WTC11 (cell line): ENCODE measurements around the gene SNAP25. TPM values are rescaled to one million over a fixed set of nuclear protein-coding genes. Genes with fewer than 3 reads are reported as not detected.

Experiments used
- ATAC-seq: fragments of 200-7000 bp; cut with Tn5 transposase; 2 replicates; pipeline ENCODE4 v1.10.0; 2021; ENCODE audit warnings: mild to moderate bottlenecking, moderate library complexity
- CTCF ChIA-PET: fragments of 300-600 bp; sonication (Branson Sonifier 250); formaldehyde crosslinking; loops from one replicate; lab custom pipeline; 2021; ENCODE audit warnings: antibody characterized with exemption; lab: Charles Lee
- POLR2A ChIA-PET: fragments of 350-600 bp; sonication (Branson Sonifier 250); formaldehyde crosslinking; loops from one replicate; lab custom pipeline; 2021; ENCODE audit warnings: antibody characterized with exemption; lab: Charles Lee
- DNase-seq: peaks from one replicate; pipeline ENCODE4 v3.0.0; 2021; ENCODE audit warnings: low spot score
- H3K27ac Mint-ChIP-seq: 2 replicates; pipeline ENCODE4 v1.8.0; 2021; ENCODE audit warnings: mixed read lengths
- H3K27me3 Mint-ChIP-seq: 2 replicates; pipeline ENCODE4 v1.8.0; 2021; ENCODE audit warnings: low read depth, mild to moderate bottlenecking, moderate library complexity, mixed read lengths
- H3K36me3 Mint-ChIP-seq: 2 replicates; pipeline ENCODE4 v1.8.0; 2021; ENCODE audit warnings: mixed read lengths
- H3K4me1 Mint-ChIP-seq: 2 replicates; pipeline ENCODE4 v1.8.0; 2022; ENCODE audit warnings: mixed read lengths
- H3K4me3 Mint-ChIP-seq: 2 replicates; pipeline ENCODE4 v1.8.0; 2021; ENCODE audit warnings: mild to moderate bottlenecking, moderate library complexity, mixed read lengths
- H3K9me3 Mint-ChIP-seq: 2 replicates; pipeline ENCODE4 v1.8.0; 2021; ENCODE audit warnings: mixed read lengths
- CREM ChIP-seq: sonication (generic); formaldehyde crosslinking; IDR thresholded peaks from 2 replicates; pipeline ENCODE4 v1.8.1; 2022; ENCODE audit warnings: mild to moderate bottlenecking, missing genetic modification reagents, moderate library complexity
- GABPB1 ChIP-seq: sonication (generic); formaldehyde crosslinking; IDR thresholded peaks from 2 replicates; pipeline ENCODE4 v1.8.1; 2023; ENCODE audit warnings: mild to moderate bottlenecking, missing genetic modification reagents
- GRHL2 ChIP-seq: fragments of 250-450 bp; sonication (Bioruptor Pico); IDR thresholded peaks from 2 replicates; pipeline ENCODE4 v1.8.0; 2022; ENCODE audit warnings: mild to moderate bottlenecking, moderate library complexity; ENCODE audit not compliant: insufficient replicate concordance, severe bottlenecking
- MXD4 ChIP-seq: fragments of 250-450 bp; sonication (Bioruptor Pico); IDR thresholded peaks from 2 replicates; pipeline ENCODE4 v1.8.0; 2021; ENCODE audit warnings: mild to moderate bottlenecking, moderate library complexity, borderline replicate concordance
- NFE2L1 ChIP-seq: sonication (generic); formaldehyde crosslinking; IDR thresholded peaks from 2 replicates; pipeline ENCODE4 v1.8.1; 2023; ENCODE audit warnings: missing genetic modification reagents
- RELA ChIP-seq: sonication (generic); formaldehyde crosslinking; IDR thresholded peaks from 2 replicates; pipeline ENCODE4 v1.8.1; 2022; ENCODE audit warnings: missing genetic modification reagents, mild to moderate bottlenecking, borderline replicate concordance
- ZNF121 ChIP-seq: sonication (generic); formaldehyde crosslinking; IDR thresholded peaks from 2 replicates; pipeline ENCODE4 v1.8.0; 2023; ENCODE audit warnings: missing genetic modification reagents
- ZNF416 ChIP-seq: fragments of 250-450 bp; sonication (Bioruptor Pico); IDR thresholded peaks from 2 replicates; pipeline ENCODE4 v1.9.0; 2021; ENCODE audit warnings: mild to moderate bottlenecking, inconsistent platforms
- total RNA-seq: library from RNA; stranded (reverse); gene quantifications from 3 replicates; pipeline ENCODE4 v1.2.3, GENCODE V29; 2021
- TF ChIP-seq, protein P1 (sequence below): sonication (generic); formaldehyde crosslinking; IDR thresholded peaks from 2 replicates; pipeline ENCODE4 v1.8.1; 2022; ENCODE audit warnings: low read depth, missing genetic modification reagents, borderline replicate concordance
- TF ChIP-seq, protein P2 (sequence below): sonication (generic); formaldehyde crosslinking; IDR thresholded peaks from 2 replicates; pipeline ENCODE4 v1.8.1; 2023; ENCODE audit warnings: mild to moderate bottlenecking, missing genetic modification reagents, borderline replicate concordance
- TF ChIP-seq, protein P3 (sequence below): fragments of 250-450 bp; sonication (Bioruptor Pico); IDR thresholded peaks from 2 replicates; pipeline ENCODE4 v1.9.0; 2021; ENCODE audit warnings: mild to moderate bottlenecking
- TF ChIP-seq, protein P4 (sequence below): fragments of 200-600 bp; IDR thresholded peaks from 2 replicates; pipeline ENCODE4 v1.8.0; 2022; ENCODE audit warnings: antibody characterized with exemption
- TF ChIP-seq, protein P5 (sequence below): sonication (generic); formaldehyde crosslinking; IDR thresholded peaks from 2 replicates; pipeline ENCODE4 v1.8.0; 2022; ENCODE audit warnings: mild to moderate bottlenecking, missing genetic modification reagents
- TF ChIP-seq, protein P6 (sequence below): sonication (generic); formaldehyde crosslinking; IDR thresholded peaks from 2 replicates; pipeline ENCODE4 v1.8.0; 2022; ENCODE audit warnings: mild to moderate bottlenecking, missing genetic modification reagents
- TF ChIP-seq, protein P7 (sequence below): fragments of 250-450 bp; sonication (Bioruptor Pico); IDR thresholded peaks from 2 replicates; pipeline ENCODE4 v1.9.0; 2021; ENCODE audit warnings: moderate library complexity, mild to moderate bottlenecking, inconsistent platforms, borderline replicate concordance

Gene SNAP25
- total RNA-seq, 1 experiment from 2014 or later, result 0.72 TPM

DNA sequence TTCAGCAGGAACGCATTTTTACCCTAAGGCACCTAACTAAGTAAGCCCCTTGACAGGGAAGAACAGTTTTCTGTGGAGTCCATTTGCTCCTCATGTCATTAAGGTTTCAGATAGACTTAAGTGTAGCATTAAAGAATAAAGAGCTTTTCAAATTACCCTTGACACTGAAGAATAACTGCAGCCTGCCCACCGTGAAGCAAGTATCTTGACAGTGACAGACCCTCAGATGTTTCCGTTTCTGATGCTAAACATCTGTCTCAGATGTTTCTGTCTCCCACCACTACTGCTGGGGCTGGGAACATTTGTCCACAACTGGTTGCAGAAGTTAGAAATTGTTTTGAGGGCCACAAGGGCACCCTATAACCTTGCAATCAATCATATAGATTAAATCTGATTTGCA lies 50.0 kb downstream of the SNAP25 start:
- POLR2A ChIA-PET, result no interaction called here
- CTCF ChIA-PET, result interaction anchor here (0.7 kb wide), 1 partner anchor 32 kb away, joined by 3 read pairs; no protein-coding TSS in a partner anchor

DNA sequence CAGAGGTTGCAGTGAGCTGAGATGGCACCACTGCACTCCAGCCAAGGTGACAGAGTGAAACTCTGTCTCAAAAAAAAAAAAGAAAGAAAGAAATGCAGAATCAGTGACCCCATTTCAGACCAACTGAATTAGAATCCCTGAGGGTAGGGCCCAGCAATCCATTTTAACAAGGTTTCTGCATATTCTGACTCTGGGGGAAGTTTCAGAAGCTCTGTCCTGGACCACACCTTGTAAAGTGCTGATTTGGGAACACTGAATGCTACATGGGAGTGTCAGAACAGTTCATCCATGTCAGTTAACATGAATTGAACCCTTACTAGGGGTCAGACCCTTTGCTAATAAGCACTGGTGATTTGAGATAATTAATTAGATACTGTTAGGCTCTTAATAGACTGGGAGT lies 52.0 kb downstream of the SNAP25 start:
- no peak overlapping the region for H3K4me3 Mint-ChIP-seq
- CTCF ChIA-PET, result interaction anchor here (0.8 kb wide), 1 partner anchor 16 kb away, joined by 3 read pairs; no protein-coding TSS in a partner anchor
- H3K4me1 Mint-ChIP-seq, result peaks cover 10% of the 10 kb centered on the region
- H3K27ac Mint-ChIP-seq, result no peak overlapping the region
- H3K9me3 Mint-ChIP-seq, result no peaks in the 10 kb centered on the region
- H3K36me3 Mint-ChIP-seq, result no peaks in the 10 kb centered on the region
- DNase-seq, result no peak
- peaks cover under 1% of the 10 kb centered on the region; the same call in 1 of the 2 replicates for H3K27me3 Mint-ChIP-seq
- POLR2A ChIA-PET, result no interaction called here
- no peak for ATAC-seq
- no peak for TF ChIP-seq CREM (CRISPR knock-in tag)
- TF ChIP-seq, protein P1, sequence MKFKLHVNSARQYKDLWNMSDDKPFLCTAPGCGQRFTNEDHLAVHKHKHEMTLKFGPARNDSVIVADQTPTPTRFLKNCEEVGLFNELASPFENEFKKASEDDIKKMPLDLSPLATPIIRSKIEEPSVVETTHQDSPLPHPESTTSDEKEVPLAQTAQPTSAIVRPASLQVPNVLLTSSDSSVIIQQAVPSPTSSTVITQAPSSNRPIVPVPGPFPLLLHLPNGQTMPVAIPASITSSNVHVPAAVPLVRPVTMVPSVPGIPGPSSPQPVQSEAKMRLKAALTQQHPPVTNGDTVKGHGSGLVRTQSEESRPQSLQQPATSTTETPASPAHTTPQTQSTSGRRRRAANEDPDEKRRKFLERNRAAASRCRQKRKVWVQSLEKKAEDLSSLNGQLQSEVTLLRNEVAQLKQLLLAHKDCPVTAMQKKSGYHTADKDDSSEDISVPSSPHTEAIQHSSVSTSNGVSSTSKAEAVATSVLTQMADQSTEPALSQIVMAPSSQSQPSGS (CRISPR knock-in tag), result no peak
- TF ChIP-seq, protein P2, sequence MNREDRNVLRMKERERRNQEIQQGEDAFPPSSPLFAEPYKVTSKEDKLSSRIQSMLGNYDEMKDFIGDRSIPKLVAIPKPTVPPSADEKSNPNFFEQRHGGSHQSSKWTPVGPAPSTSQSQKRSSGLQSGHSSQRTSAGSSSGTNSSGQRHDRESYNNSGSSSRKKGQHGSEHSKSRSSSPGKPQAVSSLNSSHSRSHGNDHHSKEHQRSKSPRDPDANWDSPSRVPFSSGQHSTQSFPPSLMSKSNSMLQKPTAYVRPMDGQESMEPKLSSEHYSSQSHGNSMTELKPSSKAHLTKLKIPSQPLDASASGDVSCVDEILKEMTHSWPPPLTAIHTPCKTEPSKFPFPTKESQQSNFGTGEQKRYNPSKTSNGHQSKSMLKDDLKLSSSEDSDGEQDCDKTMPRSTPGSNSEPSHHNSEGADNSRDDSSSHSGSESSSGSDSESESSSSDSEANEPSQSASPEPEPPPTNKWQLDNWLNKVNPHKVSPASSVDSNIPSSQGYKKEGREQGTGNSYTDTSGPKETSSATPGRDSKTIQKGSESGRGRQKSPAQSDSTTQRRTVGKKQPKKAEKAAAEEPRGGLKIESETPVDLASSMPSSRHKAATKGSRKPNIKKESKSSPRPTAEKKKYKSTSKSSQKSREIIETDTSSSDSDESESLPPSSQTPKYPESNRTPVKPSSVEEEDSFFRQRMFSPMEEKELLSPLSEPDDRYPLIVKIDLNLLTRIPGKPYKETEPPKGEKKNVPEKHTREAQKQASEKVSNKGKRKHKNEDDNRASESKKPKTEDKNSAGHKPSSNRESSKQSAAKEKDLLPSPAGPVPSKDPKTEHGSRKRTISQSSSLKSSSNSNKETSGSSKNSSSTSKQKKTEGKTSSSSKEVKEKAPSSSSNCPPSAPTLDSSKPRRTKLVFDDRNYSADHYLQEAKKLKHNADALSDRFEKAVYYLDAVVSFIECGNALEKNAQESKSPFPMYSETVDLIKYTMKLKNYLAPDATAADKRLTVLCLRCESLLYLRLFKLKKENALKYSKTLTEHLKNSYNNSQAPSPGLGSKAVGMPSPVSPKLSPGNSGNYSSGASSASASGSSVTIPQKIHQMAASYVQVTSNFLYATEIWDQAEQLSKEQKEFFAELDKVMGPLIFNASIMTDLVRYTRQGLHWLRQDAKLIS (CRISPR knock-in tag), result no peak

More for the DNA sequence above, 50.0 kb downstream of the SNAP25 start:
- H3K36me3 Mint-ChIP-seq, result no peaks in the 10 kb centered on the region
- H3K27me3 Mint-ChIP-seq, result peaks cover 9% of the 10 kb centered on the region; the same call in 1 of the 2 replicates
- DNase-seq (no peak), ATAC-seq (no peak)
- no peak overlapping the region for H3K27ac Mint-ChIP-seq
- H3K4me1 Mint-ChIP-seq, result peaks cover 21% of the 10 kb centered on the region
- TF ChIP-seq, protein P3, sequence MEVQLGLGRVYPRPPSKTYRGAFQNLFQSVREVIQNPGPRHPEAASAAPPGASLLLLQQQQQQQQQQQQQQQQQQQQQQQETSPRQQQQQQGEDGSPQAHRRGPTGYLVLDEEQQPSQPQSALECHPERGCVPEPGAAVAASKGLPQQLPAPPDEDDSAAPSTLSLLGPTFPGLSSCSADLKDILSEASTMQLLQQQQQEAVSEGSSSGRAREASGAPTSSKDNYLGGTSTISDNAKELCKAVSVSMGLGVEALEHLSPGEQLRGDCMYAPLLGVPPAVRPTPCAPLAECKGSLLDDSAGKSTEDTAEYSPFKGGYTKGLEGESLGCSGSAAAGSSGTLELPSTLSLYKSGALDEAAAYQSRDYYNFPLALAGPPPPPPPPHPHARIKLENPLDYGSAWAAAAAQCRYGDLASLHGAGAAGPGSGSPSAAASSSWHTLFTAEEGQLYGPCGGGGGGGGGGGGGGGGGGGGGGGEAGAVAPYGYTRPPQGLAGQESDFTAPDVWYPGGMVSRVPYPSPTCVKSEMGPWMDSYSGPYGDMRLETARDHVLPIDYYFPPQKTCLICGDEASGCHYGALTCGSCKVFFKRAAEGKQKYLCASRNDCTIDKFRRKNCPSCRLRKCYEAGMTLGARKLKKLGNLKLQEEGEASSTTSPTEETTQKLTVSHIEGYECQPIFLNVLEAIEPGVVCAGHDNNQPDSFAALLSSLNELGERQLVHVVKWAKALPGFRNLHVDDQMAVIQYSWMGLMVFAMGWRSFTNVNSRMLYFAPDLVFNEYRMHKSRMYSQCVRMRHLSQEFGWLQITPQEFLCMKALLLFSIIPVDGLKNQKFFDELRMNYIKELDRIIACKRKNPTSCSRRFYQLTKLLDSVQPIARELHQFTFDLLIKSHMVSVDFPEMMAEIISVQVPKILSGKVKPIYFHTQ (CRISPR knock-in tag), result no peak
- no peak for TF ChIP-seq RELA (CRISPR knock-in tag)
- TF ChIP-seq ZNF416, result no peak
- no peak for TF ChIP-seq MXD4 (CRISPR knock-in tag)
- TF ChIP-seq, protein P4, sequence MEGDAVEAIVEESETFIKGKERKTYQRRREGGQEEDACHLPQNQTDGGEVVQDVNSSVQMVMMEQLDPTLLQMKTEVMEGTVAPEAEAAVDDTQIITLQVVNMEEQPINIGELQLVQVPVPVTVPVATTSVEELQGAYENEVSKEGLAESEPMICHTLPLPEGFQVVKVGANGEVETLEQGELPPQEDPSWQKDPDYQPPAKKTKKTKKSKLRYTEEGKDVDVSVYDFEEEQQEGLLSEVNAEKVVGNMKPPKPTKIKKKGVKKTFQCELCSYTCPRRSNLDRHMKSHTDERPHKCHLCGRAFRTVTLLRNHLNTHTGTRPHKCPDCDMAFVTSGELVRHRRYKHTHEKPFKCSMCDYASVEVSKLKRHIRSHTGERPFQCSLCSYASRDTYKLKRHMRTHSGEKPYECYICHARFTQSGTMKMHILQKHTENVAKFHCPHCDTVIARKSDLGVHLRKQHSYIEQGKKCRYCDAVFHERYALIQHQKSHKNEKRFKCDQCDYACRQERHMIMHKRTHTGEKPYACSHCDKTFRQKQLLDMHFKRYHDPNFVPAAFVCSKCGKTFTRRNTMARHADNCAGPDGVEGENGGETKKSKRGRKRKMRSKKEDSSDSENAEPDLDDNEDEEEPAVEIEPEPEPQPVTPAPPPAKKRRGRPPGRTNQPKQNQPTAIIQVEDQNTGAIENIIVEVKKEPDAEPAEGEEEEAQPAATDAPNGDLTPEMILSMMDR, result no peak
- no peak for TF ChIP-seq ZNF121
- TF ChIP-seq, protein P5, sequence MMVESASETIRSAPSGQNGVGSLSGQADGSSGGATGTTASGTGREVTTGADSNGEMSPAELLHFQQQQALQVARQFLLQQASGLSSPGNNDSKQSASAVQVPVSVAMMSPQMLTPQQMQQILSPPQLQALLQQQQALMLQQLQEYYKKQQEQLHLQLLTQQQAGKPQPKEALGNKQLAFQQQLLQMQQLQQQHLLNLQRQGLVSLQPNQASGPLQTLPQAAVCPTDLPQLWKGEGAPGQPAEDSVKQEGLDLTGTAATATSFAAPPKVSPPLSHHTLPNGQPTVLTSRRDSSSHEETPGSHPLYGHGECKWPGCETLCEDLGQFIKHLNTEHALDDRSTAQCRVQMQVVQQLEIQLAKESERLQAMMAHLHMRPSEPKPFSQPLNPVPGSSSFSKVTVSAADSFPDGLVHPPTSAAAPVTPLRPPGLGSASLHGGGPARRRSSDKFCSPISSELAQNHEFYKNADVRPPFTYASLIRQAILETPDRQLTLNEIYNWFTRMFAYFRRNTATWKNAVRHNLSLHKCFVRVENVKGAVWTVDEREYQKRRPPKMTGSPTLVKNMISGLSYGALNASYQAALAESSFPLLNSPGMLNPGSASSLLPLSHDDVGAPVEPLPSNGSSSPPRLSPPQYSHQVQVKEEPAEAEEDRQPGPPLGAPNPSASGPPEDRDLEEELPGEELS, result no peak
- TF ChIP-seq, protein P6, sequence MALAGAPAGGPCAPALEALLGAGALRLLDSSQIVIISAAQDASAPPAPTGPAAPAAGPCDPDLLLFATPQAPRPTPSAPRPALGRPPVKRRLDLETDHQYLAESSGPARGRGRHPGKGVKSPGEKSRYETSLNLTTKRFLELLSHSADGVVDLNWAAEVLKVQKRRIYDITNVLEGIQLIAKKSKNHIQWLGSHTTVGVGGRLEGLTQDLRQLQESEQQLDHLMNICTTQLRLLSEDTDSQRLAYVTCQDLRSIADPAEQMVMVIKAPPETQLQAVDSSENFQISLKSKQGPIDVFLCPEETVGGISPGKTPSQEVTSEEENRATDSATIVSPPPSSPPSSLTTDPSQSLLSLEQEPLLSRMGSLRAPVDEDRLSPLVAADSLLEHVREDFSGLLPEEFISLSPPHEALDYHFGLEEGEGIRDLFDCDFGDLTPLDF, result no peak
- TF ChIP-seq, protein P1 (CRISPR knock-in tag), result no peak
- no peak for TF ChIP-seq GRHL2 (CRISPR knock-in tag)
- no peak for TF ChIP-seq NFE2L1 (CRISPR knock-in tag)
- TF ChIP-seq GABPB1, result no peak
- TF ChIP-seq, protein P7, sequence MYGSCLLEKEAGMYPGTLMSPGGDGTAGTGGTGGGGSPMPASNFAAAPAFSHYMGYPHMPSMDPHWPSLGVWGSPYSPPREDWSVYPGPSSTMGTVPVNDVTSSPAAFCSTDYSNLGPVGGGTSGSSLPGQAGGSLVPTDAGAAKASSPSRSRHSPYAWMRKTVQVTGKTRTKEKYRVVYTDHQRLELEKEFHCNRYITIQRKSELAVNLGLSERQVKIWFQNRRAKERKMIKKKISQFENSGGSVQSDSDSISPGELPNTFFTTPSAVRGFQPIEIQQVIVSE, result no peak
- H3K4me3 Mint-ChIP-seq, result no peak overlapping the region
- no peaks in the 10 kb centered on the region for H3K9me3 Mint-ChIP-seq
